ENCODE results near the gene SMCHD1.

SMCHD1 gene

GRCh38 chr18:2792395-2792794, 136.9 kb downstream of the SMCHD1 start:
- Histone ChIP-seq H3K9me3 (ENCODE audit: insufficient read depth, low read depth, low read length) (no peaks in the 10 kb centered on the region), H3K27me3 (ENCODE audit: insufficient read depth, low read length) (no peaks in the 10 kb centered on the region), H3K36me3 (ENCODE audit: control insufficient read depth in 1 of 2, insufficient read depth in 2 of 2, low read length in 2 of 2) (peaks cover 6 to 8% of the 10 kb centered on the region in 2 experiments), H4K8ac (ENCODE audit: low read depth, low read length) (no peak overlapping the region), H3K14ac (ENCODE audit: low read length) (no peak overlapping the region), H3K23ac (ENCODE audit: low read length) (no peak overlapping the region), H3K4ac (ENCODE audit: low read depth, low read length) (no peak overlapping the region), H3K18ac (ENCODE audit: low read length) (no peak overlapping the region), H4K12ac (ENCODE audit: low read depth, low read length) (no peak overlapping the region), H4K91ac (ENCODE audit: low read depth, low read length) (no peak overlapping the region), H3K9ac (ENCODE audit: low read length) (no peak overlapping the region), H3K4me3 (ENCODE audit: low read depth, low read length) (no peak overlapping the region), H2BK5ac (ENCODE audit: low read depth, low read length, poor library complexity) (no peak overlapping the region), H2BK120ac (ENCODE audit: insufficient read depth, low read length, poor library complexity) (no peak overlapping the region), H2BK12ac (ENCODE audit: low read length) (no peak overlapping the region), H3K4me2 (ENCODE audit: low read length) (no peak overlapping the region), H3K79me2 (ENCODE audit: control insufficient read depth, insufficient read depth, low read length, poor library complexity) (no peaks in the 10 kb centered on the region), H2AFZ (ENCODE audit: insufficient read depth, low read length, poor library complexity) (no peak overlapping the region), H3K79me1 (ENCODE audit: low read length) (no peaks in the 10 kb centered on the region), H2AK5ac (ENCODE audit: low read length) (no peak overlapping the region), H3K27ac (ENCODE audit: low read depth, low read length) (no peak overlapping the region), H3K4me1 (ENCODE audit: control insufficient read depth in 1 of 2, insufficient read depth in 2 of 2, low read length in 2 of 2) (no peaks in the 10 kb centered on the region)
- DNase-seq = no peak
- WGBS (ENCODE audit: extremely low coverage, insufficient coverage, insufficient read length) = no CpG with 5 or more reads among the region's 2 CpGs

- no peak overlapping the region for H2BK5ac ChIP-seq (ENCODE audit: low read depth, low read length, poor library complexity)
- no peak overlapping the region for H2AFZ ChIP-seq (ENCODE audit: insufficient read depth, low read length, poor library complexity)
- no peak overlapping the region for H4K12ac ChIP-seq (ENCODE audit: low read depth, low read length)
- no peak overlapping the region for H4K91ac ChIP-seq (ENCODE audit: low read depth, low read length)
- no peak overlapping the region for H3K4me2 ChIP-seq (ENCODE audit: low read length)
- no peak overlapping the region for H2AK5ac ChIP-seq (ENCODE audit: low read length)
- H3K4me3 ChIP-seq (ENCODE audit: low read depth, low read length) = no peak overlapping the region
- H2BK120ac ChIP-seq (ENCODE audit: insufficient read depth, low read length, poor library complexity) = no peak overlapping the region
- peaks cover 5 to 8% of the 10 kb centered on the region in 2 experiments for H3K36me3 ChIP-seq (ENCODE audit: control insufficient read depth in 1 of 2, insufficient read depth in 2 of 2, low read length in 2 of 2)
- no peak overlapping the region for H3K23ac ChIP-seq (ENCODE audit: low read length)
- H3K9ac ChIP-seq (ENCODE audit: low read length) = no peak overlapping the region
- no peaks in the 10 kb centered on the region for H3K4me1 ChIP-seq (ENCODE audit: control insufficient read depth in 1 of 2, insufficient read depth in 2 of 2, low read length in 2 of 2)
- H3K27ac ChIP-seq (ENCODE audit: low read depth, low read length) = no peak overlapping the region
- no peak overlapping the region for H4K8ac ChIP-seq (ENCODE audit: low read depth, low read length)
- H3K9me3 ChIP-seq (ENCODE audit: insufficient read depth, low read depth, low read length) = no peaks in the 10 kb centered on the region
- H3K79me2 ChIP-seq (ENCODE audit: control insufficient read depth, insufficient read depth, low read length, poor library complexity) = no peaks in the 10 kb centered on the region
- H2BK12ac ChIP-seq (ENCODE audit: low read length) = no peak overlapping the region
- no peak overlapping the region for H3K18ac ChIP-seq (ENCODE audit: low read length)
- no peaks in the 10 kb centered on the region for H3K27me3 ChIP-seq (ENCODE audit: insufficient read depth, low read length)
- H3K14ac ChIP-seq (ENCODE audit: low read length) = no peak overlapping the region
- no peaks in the 10 kb centered on the region for H3K79me1 ChIP-seq (ENCODE audit: low read length)
- no peak for DNase-seq
- no peak overlapping the region for H3K4ac ChIP-seq (ENCODE audit: low read depth, low read length)
- no CpG with 5 or more reads among the region's 9 CpGs for WGBS (ENCODE audit: extremely low coverage, insufficient coverage, insufficient read length)
These were observed 138.6 kb downstream of the SMCHD1 start for GRCh38 chr18:2794159-2794558.

GRCh38 chr18:2797951-2798350, 142.4 kb downstream of the SMCHD1 start:
- WGBS (ENCODE audit: extremely low coverage, insufficient coverage, insufficient read length) = no CpG with 5 or more reads among the region's 1 CpG
- H3K79me1 ChIP-seq (ENCODE audit: low read length) = no peaks in the 10 kb centered on the region
- no peaks in the 10 kb centered on the region for H3K79me2 ChIP-seq (ENCODE audit: control insufficient read depth, insufficient read depth, low read length, poor library complexity)
- H4K8ac ChIP-seq (ENCODE audit: low read depth, low read length) = no peak overlapping the region
- no peak overlapping the region for H3K23ac ChIP-seq (ENCODE audit: low read length)
- H3K9me3 ChIP-seq (ENCODE audit: insufficient read depth, low read depth, low read length) = no peaks in the 10 kb centered on the region
- no peak overlapping the region for H4K91ac ChIP-seq (ENCODE audit: low read depth, low read length)
- no peak overlapping the region for H4K12ac ChIP-seq (ENCODE audit: low read depth, low read length)
- no peak overlapping the region for H2AK5ac ChIP-seq (ENCODE audit: low read length)
- no peak overlapping the region for H2BK5ac ChIP-seq (ENCODE audit: low read depth, low read length, poor library complexity)
- H3K4me3 ChIP-seq (ENCODE audit: low read depth, low read length) = no peak overlapping the region
- H3K9ac ChIP-seq (ENCODE audit: low read length) = no peak overlapping the region
- no peak overlapping the region for H3K4me2 ChIP-seq (ENCODE audit: low read length)
- H3K18ac ChIP-seq (ENCODE audit: low read length) = no peak overlapping the region
- H3K27ac ChIP-seq (ENCODE audit: low read depth, low read length) = no peak overlapping the region
- no peak overlapping the region for H3K14ac ChIP-seq (ENCODE audit: low read length)
- H3K27me3 ChIP-seq (ENCODE audit: insufficient read depth, low read length) = no peaks in the 10 kb centered on the region
- H2BK12ac ChIP-seq (ENCODE audit: low read length) = no peak overlapping the region
- H3K4me1 ChIP-seq (ENCODE audit: control insufficient read depth in 1 of 2, insufficient read depth in 2 of 2, low read length in 2 of 2) = no peaks in the 10 kb centered on the region
- no peak overlapping the region for H2AFZ ChIP-seq (ENCODE audit: insufficient read depth, low read length, poor library complexity)
- H2BK120ac ChIP-seq (ENCODE audit: insufficient read depth, low read length, poor library complexity) = no peak overlapping the region
- H3K36me3 ChIP-seq (ENCODE audit: control insufficient read depth in 1 of 2, insufficient read depth in 2 of 2, low read length in 2 of 2) = peaks cover 5 to 8% of the 10 kb centered on the region in 2 experiments
- no peak overlapping the region for H3K4ac ChIP-seq (ENCODE audit: low read depth, low read length)
- no peak for DNase-seq

GRCh38 chr18:2799369-2799768, 143.8 kb downstream of the SMCHD1 start:
- Histone ChIP-seq H2AK5ac (ENCODE audit: low read length) (no peak overlapping the region), H3K9me3 (ENCODE audit: insufficient read depth, low read depth, low read length) (no peaks in the 10 kb centered on the region), H3K9ac (ENCODE audit: low read length) (no peak overlapping the region), H2BK5ac (ENCODE audit: low read depth, low read length, poor library complexity) (no peak overlapping the region), H2BK12ac (ENCODE audit: low read length) (no peak overlapping the region), H4K8ac (ENCODE audit: low read depth, low read length) (no peak overlapping the region), H3K36me3 (ENCODE audit: control insufficient read depth in 1 of 2, insufficient read depth in 2 of 2, low read length in 2 of 2) (peaks cover 5 to 9% of the 10 kb centered on the region in 2 experiments), H4K12ac (ENCODE audit: low read depth, low read length) (no peak overlapping the region), H2AFZ (ENCODE audit: insufficient read depth, low read length, poor library complexity) (no peak overlapping the region), H3K14ac (ENCODE audit: low read length) (no peak overlapping the region), H3K23ac (ENCODE audit: low read length) (no peak overlapping the region), H3K79me1 (ENCODE audit: low read length) (no peaks in the 10 kb centered on the region), H4K91ac (ENCODE audit: low read depth, low read length) (no peak overlapping the region), H3K4me1 (ENCODE audit: control insufficient read depth in 1 of 2, insufficient read depth in 2 of 2, low read length in 2 of 2) (no peaks in the 10 kb centered on the region), H3K18ac (ENCODE audit: low read length) (no peak overlapping the region), H3K27ac (ENCODE audit: low read depth, low read length) (no peak overlapping the region), H3K4me2 (ENCODE audit: low read length) (no peak overlapping the region), H3K79me2 (ENCODE audit: control insufficient read depth, insufficient read depth, low read length, poor library complexity) (no peaks in the 10 kb centered on the region), H3K4me3 (ENCODE audit: low read depth, low read length) (no peak overlapping the region), H3K27me3 (ENCODE audit: insufficient read depth, low read length) (no peaks in the 10 kb centered on the region), H3K4ac (ENCODE audit: low read depth, low read length) (no peak overlapping the region), H2BK120ac (ENCODE audit: insufficient read depth, low read length, poor library complexity) (no peak overlapping the region)
- DNase-seq = no peak
- WGBS (ENCODE audit: extremely low coverage, insufficient coverage, insufficient read length) = no CpG with 5 or more reads among the region's 2 CpGs

All from trophoblast cell (in vitro differentiated cells and primary cell).